Transverse colon (tissue), 4 donors: ENCODE data around the gene L3MBTL4.

Source experiments
- CTCF ChIP-seq, 5 experiments: fragments of 200-600 bp in 3 of 5; fragments of 450-650 bp in 2 of 5; sonication (generic) in 3 of 5; IDR thresholded peaks; 1 replicate in 2 of 5; 2 replicates in 3 of 5; pipeline ENCODE4 v1.5.1; 2016 to 2017; ENCODE audit warnings: antibody characterized with exemption in 5 of 5, inconsistent platforms in 3 of 5, mild to moderate bottlenecking in 2 of 5, moderate library complexity in 1 of 5
- POLR2A ChIP-seq: fragments of 450-650 bp; IDR thresholded peaks from one replicate; pipeline ENCODE4 v1.6.1; 2016; ENCODE audit warnings: antibody characterized with exemption, mild to moderate bottlenecking, moderate library complexity
- POLR2AphosphoS5 ChIP-seq, 3 donors: sonication (generic); formaldehyde crosslinking; IDR thresholded peaks; one replicate each; pipeline ENCODE4 v1.6.1; 2016; ENCODE audit warnings: antibody characterized with exemption in 3 of 3

GRCh38 chr18:6284761-6285160 lies 129.9 kb downstream of the L3MBTL4 start:
- no peak for TF ChIP-seq POLR2A
- no peak for TF ChIP-seq CTCF (IDR thresholded peaks at IDR 0.05)
- no peak for TF ChIP-seq POLR2AphosphoS5 (IDR thresholded peaks at IDR 0.05)
